Measurements from ENCODE around the gene SETD1B.
"Not testable (repeated sequence)": the region's sequence is repeated elsewhere in the genome, so short reads cannot be mapped to it uniquely, and the experiment has no call there.

The SETD1B gene

DNA sequence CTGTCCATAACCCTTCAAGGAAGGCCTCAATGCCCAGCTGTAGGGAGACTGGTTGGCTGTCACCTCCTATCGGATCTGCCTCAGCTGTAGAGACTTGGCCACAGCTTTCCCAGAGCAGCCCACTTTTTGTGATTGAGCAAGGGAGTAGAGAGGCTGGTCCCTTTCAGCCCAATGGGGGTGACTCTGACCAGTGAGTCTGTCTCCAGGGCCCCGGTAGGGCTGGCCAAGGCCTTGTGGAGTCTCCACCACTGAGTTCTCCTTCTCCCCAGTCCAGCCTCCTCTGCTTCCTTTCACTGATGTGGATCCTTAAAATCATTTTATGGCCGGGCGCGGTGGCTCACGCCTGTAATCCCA, 69.4 kb downstream of the SETD1B start:
- TF ChIP-seq, protein P1, sequence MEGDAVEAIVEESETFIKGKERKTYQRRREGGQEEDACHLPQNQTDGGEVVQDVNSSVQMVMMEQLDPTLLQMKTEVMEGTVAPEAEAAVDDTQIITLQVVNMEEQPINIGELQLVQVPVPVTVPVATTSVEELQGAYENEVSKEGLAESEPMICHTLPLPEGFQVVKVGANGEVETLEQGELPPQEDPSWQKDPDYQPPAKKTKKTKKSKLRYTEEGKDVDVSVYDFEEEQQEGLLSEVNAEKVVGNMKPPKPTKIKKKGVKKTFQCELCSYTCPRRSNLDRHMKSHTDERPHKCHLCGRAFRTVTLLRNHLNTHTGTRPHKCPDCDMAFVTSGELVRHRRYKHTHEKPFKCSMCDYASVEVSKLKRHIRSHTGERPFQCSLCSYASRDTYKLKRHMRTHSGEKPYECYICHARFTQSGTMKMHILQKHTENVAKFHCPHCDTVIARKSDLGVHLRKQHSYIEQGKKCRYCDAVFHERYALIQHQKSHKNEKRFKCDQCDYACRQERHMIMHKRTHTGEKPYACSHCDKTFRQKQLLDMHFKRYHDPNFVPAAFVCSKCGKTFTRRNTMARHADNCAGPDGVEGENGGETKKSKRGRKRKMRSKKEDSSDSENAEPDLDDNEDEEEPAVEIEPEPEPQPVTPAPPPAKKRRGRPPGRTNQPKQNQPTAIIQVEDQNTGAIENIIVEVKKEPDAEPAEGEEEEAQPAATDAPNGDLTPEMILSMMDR (IDR thresholded peaks at IDR 0.05) = no peak
- no peak for TF ChIP-seq ZFX (IDR thresholded peaks at IDR 0.05; ENCODE audit: borderline replicate concordance)
- no peak overlapping the region for H3K27ac ChIP-seq

DNA sequence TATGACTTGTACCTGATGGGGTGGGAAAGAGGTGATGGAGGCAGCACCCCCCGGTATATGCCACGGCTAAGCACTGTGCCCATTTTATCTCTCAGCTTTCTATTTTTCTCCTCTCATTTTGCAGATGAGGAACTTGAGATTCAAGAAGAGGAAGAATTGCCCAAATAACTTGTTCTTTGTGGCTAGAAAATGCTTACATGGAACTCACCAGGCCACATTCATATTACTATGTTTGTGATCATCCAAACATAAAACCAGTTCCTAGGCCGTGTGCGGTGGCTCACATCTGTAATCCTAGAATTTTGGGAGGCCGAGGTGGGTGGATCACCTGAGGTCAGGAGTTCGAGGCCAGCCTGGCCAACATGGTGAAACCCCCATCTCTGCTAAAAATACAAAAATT, 70.3 kb downstream of the SETD1B start:
- no peak for TF ChIP-seq ZFX (IDR thresholded peaks at IDR 0.05; ENCODE audit: borderline replicate concordance)
- TF ChIP-seq, protein P1 (IDR thresholded peaks at IDR 0.05) = no peak
- no peak overlapping the region for H3K27ac ChIP-seq

DNA sequence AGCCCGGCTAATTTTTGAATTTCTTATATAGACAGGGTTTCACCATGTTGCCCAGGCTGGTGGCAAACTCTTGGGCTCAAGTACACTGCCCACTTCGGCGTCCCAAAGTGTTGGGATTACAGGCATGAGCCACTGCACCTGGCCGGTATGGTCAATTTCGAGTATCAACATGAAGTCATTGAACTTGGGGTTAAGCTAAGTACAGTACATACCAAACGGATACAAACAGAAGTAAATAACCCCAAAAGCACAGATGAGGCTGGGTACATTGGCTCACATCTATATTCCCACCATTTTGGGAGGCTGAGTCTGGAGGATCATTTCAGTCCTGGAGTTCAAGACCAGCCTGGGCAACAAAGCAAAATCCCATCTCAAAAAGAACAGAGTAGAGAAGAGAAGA, 71.8 kb downstream of the SETD1B start:
- no peak overlapping the region for H3K27ac ChIP-seq
- no peak for TF ChIP-seq ZFX (IDR thresholded peaks at IDR 0.05; ENCODE audit: borderline replicate concordance)
- TF ChIP-seq, protein P1 (IDR thresholded peaks at IDR 0.05) = no peak

DNA sequence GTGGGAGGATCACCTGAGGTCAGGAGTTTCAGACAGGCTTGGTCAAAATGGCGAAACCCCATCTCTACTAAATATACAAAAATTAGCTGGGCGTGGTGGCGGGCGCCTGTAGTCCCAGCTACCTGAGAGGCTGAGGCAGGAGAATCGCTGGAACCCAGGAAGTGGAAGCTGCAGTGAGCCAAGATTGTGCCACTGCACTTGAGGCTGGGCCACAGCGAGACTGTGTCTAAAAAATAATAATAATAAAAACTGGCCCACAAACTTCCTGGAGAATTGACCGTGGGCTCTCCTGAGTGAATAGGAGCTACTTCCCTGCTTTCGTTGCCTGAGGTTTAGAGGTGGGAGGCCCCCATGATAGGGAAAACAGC, 72.3 kb downstream of the SETD1B start:
- H3K27ac ChIP-seq = not testable (repeated sequence)
